Adrenal gland (tissue), 12 donors: ENCODE results near the gene PHC2. TPM values are rescaled to one million over a fixed set of nuclear protein-coding genes. Genes with fewer than 3 reads are reported as not detected.

Experiments used
- DNase-seq, 7 donors: peaks; one replicate each; pipeline ENCODE4 v3.0.0-alpha.2; 2019 to 2020
- H3K27ac ChIP-seq, 5 donors: fragments of 200-600 bp; sonication (generic) in 4 of 5; 1 replicate in 3 of 5; 2 replicates in 2 of 5; pipeline versions ENCODE4 v1.5.1 to v1.8.0; 2016 to 2020; ENCODE audit warnings: mild to moderate bottlenecking in 1 of 5
- H3K27me3 ChIP-seq: fragments of 200-600 bp; 2 replicates; pipeline ENCODE4 v1.8.0; 2021
- H3K36me3 ChIP-seq, 2 donors: fragments of 200-600 bp; replicated peaks in 1 of 2; 1 replicate in 1 of 2; 2 replicates in 1 of 2; pipeline versions ENCODE4 v1.5.1 to v1.8.0; 2018 to 2022
- H3K4me1 ChIP-seq, 2 donors: fragments of 200-600 bp; replicated peaks in 1 of 2; 1 replicate in 1 of 2; 2 replicates in 1 of 2; pipeline versions ENCODE4 v1.5.1 to v1.8.0; 2018 to 2021
- H3K4me3 ChIP-seq, 4 donors: fragments of 200-600 bp; sonication (generic) in 3 of 4; one replicate each; pipeline ENCODE4 v1.5.1; 2016 to 2018
- H3K9me3 ChIP-seq, 3 donors: fragments of 200-600 bp; sonication (generic) in 1 of 3; replicated peaks in 1 of 3; 1 replicate in 2 of 3; 2 replicates in 1 of 3; pipeline versions ENCODE4 v1.5.1 to v1.8.0; 2016 to 2021
- CTCF ChIP-seq, 6 experiments: fragments of 450-650 bp in 4 of 6; fragments of 200-600 bp in 2 of 6; sonication (generic) in 1 of 6; IDR thresholded peaks; 1 replicate in 5 of 6; 2 replicates in 1 of 6; pipeline versions ENCODE4 v1.5.1 to v1.8.0; 2016 to 2021; ENCODE audit warnings: antibody characterized with exemption in 6 of 6, mild to moderate bottlenecking in 2 of 6, moderate library complexity in 1 of 6
- POLR2A ChIP-seq, 2 donors: fragments of 450-650 bp; IDR thresholded peaks; one replicate each; pipeline ENCODE4 v1.6.1; 2017; ENCODE audit warnings: antibody characterized with exemption in 2 of 2, mild to moderate bottlenecking in 2 of 2, moderate library complexity in 1 of 2
- WGBS, 4 donors: extraction: QIAGEN DNeasy Blood & Tissue Kit in 2 of 4; methylation state at CpG; one replicate each; pipeline versions ENCODE4 v1.1.5 to v1.1.7; 2013 to 2017; 5-methylcytosine and 5-hydroxymethylcytosine counted together
- intact Hi-C, 2 donors: fragments of 100-400 bp; cut with DNase I; formaldehyde crosslinking; loops; one replicate each; pipeline versions ENCODE4 v1.14.1 to v1.15.0; 2022 to 2023
- polyA plus RNA-seq, 3 donors: library from polyadenylated mRNA; stranded (reverse); fragments of 200-250 nt in 2 of 3; fragments of 350-450 nt in 1 of 3; fragmentation: Illumina TruSeq in 1 of 3; extraction: RNeasy Lipid Tissue Mini Kit (QIAGEN cat#74804) in 1 of 3; gene quantifications; one replicate each; pipeline ENCODE4 v1.2.3, GENCODE V29; 2013 to 2014
- total RNA-seq, 9 donors: library from RNA; depleted of rRNA in 4 of 9; stranded (reverse); fragments of >200 nt in 4 of 9; fragments of 120-200 nt in 1 of 9; fragmentation: NEBNext Ultra II Directional in 1 of 9; extraction: Animal tissue kit (Norgen Biotek cat#: 25700) in 1 of 9; gene quantifications; one replicate each; pipeline versions ENCODE4 v1.1.0 to v1.2.4, GENCODE V29; 2013 to 2023
- donor health status: healthy with polysubstance abuse.
- donor health status: Bipolar disorder and iron deficiency.
- donor health status: DM: yes; HTN: yes; CAD: no.
- donor health status: DM: no; HTN: no; CAD: no.
- donor health status: DM: no; HTN: no; CAD: no.
- donor health status: DM: yes; HTN: yes; CAD: no.

PHC2 gene
- total and polyA plus RNA-seq, 12 donors: 24.9 to 164 (median 112) TPM

DNA sequence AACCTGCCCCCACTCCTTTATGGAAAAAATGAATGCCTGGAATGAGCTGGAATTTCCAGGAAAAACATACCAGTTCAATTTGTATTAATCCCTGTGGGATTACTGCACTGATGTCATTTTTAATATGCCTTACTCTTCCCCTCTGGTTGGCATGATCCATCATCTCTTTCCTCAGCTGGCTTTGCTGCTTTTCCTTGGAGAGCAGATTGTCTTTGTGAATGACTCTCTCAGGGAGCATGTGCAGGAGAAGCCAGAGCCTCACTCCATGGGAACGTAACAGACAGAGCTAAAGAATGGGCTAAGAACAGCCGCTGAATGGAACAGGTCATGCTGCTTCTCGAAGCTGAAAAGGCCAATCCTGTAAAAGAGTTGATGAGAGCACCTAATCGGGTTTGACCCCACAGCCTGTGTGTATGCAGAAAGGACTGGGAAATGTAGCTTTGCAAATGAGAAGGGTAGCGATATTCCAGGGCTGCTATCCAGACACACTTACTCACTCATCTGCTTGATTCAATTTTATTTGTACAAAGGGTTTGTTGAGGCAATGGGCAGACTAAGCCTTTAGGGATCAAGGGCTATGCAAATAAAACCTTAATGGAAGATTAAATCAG is 20.7 kb downstream of the PHC2 start:
- Histone ChIP-seq H3K27ac (peak overlapping the region in 2 of 5 donors; percentile 4 to 46), H3K4me1 (peaks cover 4 to 16% of the 10 kb centered on the region in 2 donors), H3K9me3 (peaks cover 0 to 6% (median 0%) of the 10 kb centered on the region in 3 donors), H3K4me3 (no peak overlapping the region), H3K27me3 (no peaks in the 10 kb centered on the region), H3K36me3 (no peaks in the 10 kb centered on the region)
- intact Hi-C loops: no loop called here
- WGBS, 4 donors: 61 to 87% (median 66%) methylated on average over 5 of the region's 5 CpGs
- no peak for DNase-seq
- no peak for TF ChIP-seq POLR2A (IDR thresholded peaks at IDR 0.05)
- TF ChIP-seq CTCF (IDR thresholded peaks at IDR 0.05): no peak

GRCh38 chr1:33408093-33408436 is 22.8 kb downstream of the PHC2 start:
- 44 to 64% (median 48%) methylated on average over 2 of the region's 2 CpGs for WGBS, 4 donors
- H3K27ac ChIP-seq: no peak overlapping the region

GRCh38 chr1:33407352-33408092 is 23.4 kb downstream of the PHC2 start:
- H3K27ac ChIP-seq: no peak overlapping the region
- intact Hi-C loops: no loop called here
- no peak for DNase-seq
- WGBS, 4 donors: 83 to 92% (median 90%) methylated on average over 1 of the region's 1 CpG
- peaks cover 0 to 6% (median 0%) of the 10 kb centered on the region in 3 donors for H3K9me3 ChIP-seq
- H3K27me3 ChIP-seq: no peaks in the 10 kb centered on the region
- H3K4me3 ChIP-seq: no peak overlapping the region
- no peaks in the 10 kb centered on the region for H3K36me3 ChIP-seq
- H3K4me1 ChIP-seq: peaks cover 4 to 16% of the 10 kb centered on the region in 2 donors
- no peak for TF ChIP-seq POLR2A (IDR thresholded peaks at IDR 0.05)
- TF ChIP-seq CTCF (IDR thresholded peaks at IDR 0.05): no peak

More at GRCh38 chr1:33408093-33408436, 22.8 kb downstream of the PHC2 start:
- DNase-seq: no peak
- H3K4me3 ChIP-seq: no peak overlapping the region
- no peaks in the 10 kb centered on the region for H3K36me3 ChIP-seq
- intact Hi-C loops: no loop called here
- peaks cover 0 to 6% (median 0%) of the 10 kb centered on the region in 3 donors for H3K9me3 ChIP-seq
- no peaks in the 10 kb centered on the region for H3K27me3 ChIP-seq
- peaks cover 4 to 16% of the 10 kb centered on the region in 2 donors for H3K4me1 ChIP-seq
- no peak for TF ChIP-seq CTCF (IDR thresholded peaks at IDR 0.05)
- TF ChIP-seq POLR2A (IDR thresholded peaks at IDR 0.05): no peak

- Histone ChIP-seq H3K9me3 (peaks cover 0 to 6% (median 0%) of the 10 kb centered on the region in 3 donors), H3K27me3 (no peaks in the 10 kb centered on the region), H3K4me3 (no peak overlapping the region), H3K27ac (no peak overlapping the region), H3K36me3 (no peaks in the 10 kb centered on the region), H3K4me1 (peaks cover 15 to 25% of the 10 kb centered on the region in 2 donors)
- intact Hi-C loops: no loop called here
- WGBS, 4 donors: 88 to 100% (median 94%) methylated on average over 1 of the region's 1 CpG
- no peak for DNase-seq
- TF ChIP-seq POLR2A (IDR thresholded peaks at IDR 0.05) (no peak), CTCF (IDR thresholded peaks at IDR 0.05) (no peak)
Measured at GRCh38 chr1:33402206-33402605, 28.7 kb downstream of the PHC2 start.
